NCI-H1092 (cell line): ENCODE data around the gene ZDHHC1.

ENCODE experiments used
- DNase-seq: peaks from one replicate; lab custom pipeline; 2025; lab: John Stamatoyannopoulos, UW

The ZDHHC1 gene

GRCh38 chr16:67447508-67448076, 31.3 kb upstream of the ZDHHC1 start:
- no peak for DNase-seq

GRCh38 chr16:67446968-67447507, 30.8 kb upstream of the ZDHHC1 start:
- DNase-seq: no peak

- no peak for DNase-seq
These were observed 29.9 kb upstream of the ZDHHC1 start for GRCh38 chr16:67445913-67446907.

- no peak for DNase-seq
These were observed 29.2 kb upstream of the ZDHHC1 start for GRCh38 chr16:67445441-67445912.

GRCh38 chr16:67445126-67445426, 28.8 kb upstream of the ZDHHC1 start:
- DNase-seq: no peak

GRCh38 chr16:67444259-67445125, 28.2 kb upstream of the ZDHHC1 start:
- peak; percentile 20 for DNase-seq

GRCh38 chr16:67443265-67443664, 27.0 kb upstream of the ZDHHC1 start:
- no peak for DNase-seq

- DNase-seq: no peak
These were observed 26.4 kb upstream of the ZDHHC1 start for GRCh38 chr16:67442581-67443255.

- DNase-seq: no peak
These were observed 25.6 kb upstream of the ZDHHC1 start for GRCh38 chr16:67441907-67442306.

GRCh38 chr16:67441271-67441753, 25.0 kb upstream of the ZDHHC1 start:
- peak; percentile 90 for DNase-seq

- DNase-seq: no peak
These were observed 22.6 kb upstream of the ZDHHC1 start for GRCh38 chr16:67438824-67439393.

GRCh38 chr16:67438098-67438791, 22.0 kb upstream of the ZDHHC1 start:
- DNase-seq: no peak

- DNase-seq: no peak
These were observed 21.2 kb upstream of the ZDHHC1 start for GRCh38 chr16:67437513-67437912.

- DNase-seq: no peak
These were observed 20.4 kb upstream of the ZDHHC1 start for GRCh38 chr16:67436640-67437193.

GRCh38 chr16:67435758-67436164, 19.5 kb upstream of the ZDHHC1 start:
- no peak for DNase-seq

GRCh38 chr16:67433131-67433719, 16.9 kb upstream of the ZDHHC1 start:
- DNase-seq: no peak

- no peak for DNase-seq
These were observed 16.2 kb upstream of the ZDHHC1 start for GRCh38 chr16:67432506-67432890.

- DNase-seq: peak; percentile 51
These were observed 15.7 kb upstream of the ZDHHC1 start for GRCh38 chr16:67431775-67432505.
